Activated CD8-positive, alpha-beta memory T cell treated with anti-CD3 and anti-CD28 coated beads for 1 hour (primary cell): Measurements from ENCODE around the gene SAFB.
A peak's percentile ranks its signal among the peaks of the same experiment; 100 is the strongest.

Source experiments
- DNase-seq, 2 donors: peaks; one replicate each; pipeline ENCODE4 v3.0.0-alpha.2; 2020; ENCODE audit warnings: low read depth in 1 of 2; ENCODE audit errors: extremely low read depth in 1 of 2

SAFB gene

DNA sequence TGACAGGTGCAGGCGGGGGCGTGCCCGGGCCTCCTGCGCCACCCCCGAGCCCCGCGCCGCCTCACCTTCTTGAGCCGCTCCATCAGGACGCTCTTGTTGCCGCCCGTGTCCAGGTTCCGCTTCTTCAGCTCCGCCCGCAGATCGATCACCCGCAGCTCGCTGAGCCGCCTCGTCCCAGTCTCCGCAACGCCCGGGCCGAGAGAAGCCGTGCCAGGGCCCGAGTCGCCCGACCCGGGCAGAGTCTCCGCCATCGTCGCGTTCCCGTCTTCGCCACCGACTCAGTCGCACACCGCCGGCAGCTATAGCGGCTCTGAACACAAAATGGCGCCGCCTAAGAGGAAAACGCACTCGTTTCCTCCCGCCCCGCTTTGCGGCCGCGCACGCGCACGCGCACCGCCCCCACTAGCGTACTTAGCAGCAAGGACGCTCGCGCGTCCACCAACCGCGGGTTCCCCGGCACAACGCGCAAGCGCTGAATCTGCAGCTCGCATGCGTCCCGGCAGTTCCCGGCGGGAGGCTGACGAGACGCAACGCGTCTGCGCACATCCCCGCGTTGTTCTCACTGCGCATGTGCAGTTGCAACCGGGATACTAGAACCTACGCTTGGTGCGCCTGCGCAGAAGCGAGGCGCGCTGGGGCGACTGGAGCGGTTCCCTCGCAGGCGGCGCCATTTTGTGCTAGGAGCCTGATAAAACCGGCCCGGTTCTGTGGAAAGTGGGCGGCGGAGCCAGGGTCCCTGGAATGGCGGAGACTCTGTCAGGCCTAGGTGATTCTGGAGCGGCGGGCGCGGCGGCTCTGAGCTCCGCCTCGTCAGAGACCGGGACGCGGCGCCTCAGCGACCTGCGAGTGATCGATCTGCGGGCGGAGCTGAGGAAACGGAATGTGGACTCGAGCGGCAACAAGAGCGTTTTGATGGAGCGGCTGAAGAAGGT, at the start of gene SAFB, which contains the start of gene SAFB2:
Gene SAFB, plus strand, starts transcription at position 619 of the 932 bp plus-strand sequence. Its CDS starts 123 bp downstream, at position 742.
Gene SAFB2, minus strand, starts transcription at position 312 of the 932 bp plus-strand sequence. Its CDS starts 61 bp downstream, at position 251.
- peak; percentile 99 for DNase-seq

DNA sequence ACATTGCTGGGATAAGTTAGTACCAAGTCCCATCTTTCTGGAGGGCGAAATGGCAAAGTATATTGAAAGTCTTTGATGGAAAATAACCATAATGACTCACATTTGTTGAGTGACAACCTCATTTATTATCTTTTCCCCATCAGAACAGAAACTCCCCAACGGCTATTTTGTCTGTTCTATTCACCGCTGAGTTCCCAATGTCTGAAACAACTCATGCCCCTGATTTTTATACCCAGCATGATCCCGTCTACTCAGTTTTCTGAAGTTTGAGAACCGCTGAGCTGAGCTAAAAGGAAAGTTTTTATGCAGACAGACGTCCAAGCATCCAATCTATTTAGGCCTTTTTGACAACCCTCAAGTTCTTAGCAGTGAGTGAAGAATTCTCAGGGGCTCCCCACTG, 47.3 kb upstream of the SAFB start:
- DNase-seq, result no peak

DNA sequence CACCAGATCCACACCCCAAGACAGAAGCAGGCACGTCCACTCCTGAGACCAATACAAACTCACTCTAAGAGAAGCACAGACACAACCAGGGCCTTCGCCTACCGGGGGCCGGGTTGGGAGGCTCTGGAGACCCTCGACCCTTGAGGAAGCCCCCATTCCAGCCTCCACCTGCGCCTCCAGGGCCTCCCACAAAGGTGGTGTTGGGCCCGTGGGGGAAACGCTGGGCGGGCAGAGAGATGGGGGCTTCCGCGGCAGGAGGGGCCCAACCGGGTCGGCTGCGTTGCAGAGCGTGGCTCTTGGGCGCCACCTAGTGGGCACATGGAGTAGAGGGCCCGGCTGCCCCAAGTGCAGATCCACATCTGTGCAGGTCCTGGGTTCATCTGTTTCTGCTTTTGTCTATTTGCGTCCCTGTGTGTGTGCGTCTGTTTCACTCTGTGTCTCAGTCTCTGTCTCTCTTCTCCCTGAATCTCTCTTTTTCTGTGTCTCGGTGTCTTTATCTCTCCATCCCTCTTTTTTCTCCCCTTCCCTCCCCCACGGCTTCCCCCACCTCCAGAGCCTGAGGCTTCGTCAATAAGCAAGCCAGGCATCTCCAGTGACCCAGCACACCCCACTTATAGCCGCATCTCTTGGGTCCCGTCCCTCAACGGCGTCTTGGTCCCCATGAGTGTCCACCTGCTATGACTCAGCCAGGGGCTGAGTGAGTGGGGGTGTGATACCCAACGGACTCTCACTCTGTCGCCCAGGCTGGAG, 44.6 kb upstream of the SAFB start:
- peak; percentile 18 to 61 for DNase-seq

DNA sequence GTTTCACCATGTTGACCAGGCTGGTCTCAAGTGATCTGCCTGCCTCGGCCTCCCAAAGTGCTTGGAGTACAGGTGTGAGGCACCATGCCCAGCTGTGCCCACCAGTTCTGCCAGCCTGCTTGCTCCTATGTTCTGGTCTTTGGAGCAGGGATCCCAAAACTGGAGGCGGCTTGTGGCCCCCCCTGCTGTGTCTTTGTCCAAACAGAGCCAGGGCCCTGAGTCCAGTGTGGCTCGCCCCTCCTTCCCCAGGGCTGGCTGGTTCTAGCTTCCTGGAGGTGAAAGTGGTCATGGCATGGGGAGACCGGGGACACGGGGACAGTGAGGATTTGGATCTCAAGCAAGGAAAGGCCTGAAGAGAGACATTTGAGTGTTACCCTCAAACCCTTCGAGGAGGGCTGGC, 43.6 kb upstream of the SAFB start:
- no peak for DNase-seq

- no peak for DNase-seq
Measured at GRCh38 chr19:5579697-5580096, 43.2 kb upstream of the SAFB start.

- DNase-seq, result no peak
Measured at GRCh38 chr19:5580161-5580571, 42.7 kb upstream of the SAFB start.

GRCh38 chr19:5585461-5586299, 37.2 kb upstream of the SAFB start:
- DNase-seq, result peak in 1 of 2 donors; percentile 7

- no peak for DNase-seq
Measured at GRCh38 chr19:5586300-5587070, 36.4 kb upstream of the SAFB start.

DNA sequence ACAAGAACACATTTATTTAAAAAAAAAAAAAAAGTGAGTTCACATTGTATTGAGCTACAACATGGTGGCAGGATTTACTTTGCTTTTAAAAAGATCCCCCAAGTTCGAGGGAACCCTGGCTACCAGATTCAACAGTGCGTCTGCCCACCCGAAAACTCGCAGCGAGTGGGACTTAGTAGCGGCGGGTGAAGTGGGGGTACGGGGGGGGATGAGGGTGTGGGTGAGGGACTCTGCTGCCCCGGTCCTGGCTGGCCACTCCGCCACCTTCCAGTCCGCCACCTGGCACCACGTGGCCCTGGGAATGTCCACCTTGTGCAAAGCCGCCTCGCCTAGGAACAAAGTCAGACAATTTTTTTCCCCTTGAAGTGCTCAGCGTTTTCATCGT, 35.8 kb upstream of the SAFB start:
- DNase-seq, result no peak

GRCh38 chr19:5587661-5588060, 35.2 kb upstream of the SAFB start:
- DNase-seq, result no peak

DNA sequence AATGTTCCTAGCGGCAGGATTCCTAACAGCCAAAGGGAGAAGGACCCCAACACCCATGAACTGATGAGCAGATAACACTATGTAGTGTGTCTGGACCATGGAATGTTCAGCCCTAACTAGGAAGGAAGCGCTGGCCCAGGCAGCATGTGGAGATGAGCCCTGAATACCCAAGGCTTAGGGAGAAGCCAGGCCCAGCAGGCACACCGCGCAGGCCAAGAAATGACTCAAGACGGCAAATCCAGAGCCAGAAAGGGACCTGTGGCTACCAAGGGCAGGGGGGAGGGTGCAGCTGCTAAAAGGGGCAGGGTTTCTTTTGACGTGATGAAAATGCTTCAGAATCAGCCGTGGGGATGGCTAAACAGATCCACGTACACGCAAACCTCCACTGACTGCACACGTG, 34.4 kb upstream of the SAFB start:
- no peak for DNase-seq

GRCh38 chr19:5588906-5589676, 33.8 kb upstream of the SAFB start:
- DNase-seq, result no peak

DNA sequence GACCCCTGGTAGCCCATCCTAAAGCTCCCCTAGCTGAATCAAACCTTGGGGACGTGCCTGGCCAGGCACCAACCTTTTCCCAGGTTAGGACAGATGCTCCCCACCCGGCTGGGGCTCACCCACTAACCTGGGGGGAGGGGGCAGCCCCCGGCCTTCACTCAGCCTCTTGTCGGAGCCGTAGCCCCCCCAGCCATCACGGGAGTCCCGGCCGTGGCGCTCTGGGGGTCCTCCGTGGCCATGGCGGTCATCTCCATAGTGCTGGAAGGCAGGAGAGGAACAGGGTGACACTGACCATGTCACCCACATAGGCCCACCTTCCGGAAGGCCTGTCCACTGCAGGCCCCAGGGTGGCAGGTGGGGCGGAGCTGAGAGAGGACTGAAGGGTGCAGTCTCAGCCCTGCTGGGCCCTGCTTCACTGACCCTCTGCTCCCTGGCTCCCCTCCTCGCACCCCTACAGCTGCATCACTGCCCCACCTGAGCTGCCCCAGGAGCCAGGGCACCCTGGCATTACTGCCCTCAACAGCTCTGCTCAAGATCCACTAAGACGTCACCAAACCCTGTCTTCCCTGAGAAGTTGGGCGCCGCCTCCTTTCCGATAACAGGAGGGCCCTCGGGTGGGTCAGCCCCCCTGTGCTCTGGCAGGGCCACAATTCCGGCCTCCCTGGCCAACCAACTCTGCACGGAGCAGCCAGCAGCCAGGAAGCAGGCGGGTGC, 32.6 kb upstream of the SAFB start:
- no peak for DNase-seq

DNA sequence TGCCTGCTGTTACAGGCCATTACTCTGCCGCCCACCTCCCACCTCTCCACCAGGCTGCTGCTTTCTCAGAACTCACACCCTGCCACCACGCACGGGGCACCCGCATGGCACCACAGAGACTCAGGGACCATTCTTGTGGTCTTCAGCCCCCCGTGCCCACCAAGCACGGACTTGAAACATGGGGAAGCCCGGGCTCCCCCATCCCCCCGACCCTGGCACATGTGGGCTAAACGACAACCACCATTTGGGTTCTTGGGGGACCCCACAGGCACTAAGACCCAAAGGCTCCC, 32.1 kb upstream of the SAFB start:
- no peak for DNase-seq

DNA sequence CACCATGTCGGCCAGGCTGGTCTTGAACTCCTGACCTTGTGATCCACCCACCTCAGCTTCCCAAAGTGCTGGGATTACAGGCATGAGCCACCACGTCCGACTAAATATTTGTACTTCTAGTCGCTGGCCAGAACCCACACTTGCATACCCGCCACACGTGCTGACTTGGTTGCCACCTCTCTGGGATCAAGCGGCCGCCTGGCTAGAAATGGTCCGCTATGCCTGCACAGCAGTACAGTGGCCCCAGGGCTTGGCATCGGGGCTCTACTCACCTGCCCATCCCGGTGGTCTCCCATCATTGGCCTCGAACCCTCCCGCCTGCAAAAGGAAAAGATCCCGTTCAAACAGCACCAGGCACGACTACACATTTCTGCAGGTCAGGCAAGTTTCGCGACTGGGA, 31.4 kb upstream of the SAFB start:
- no peak for DNase-seq

DNA sequence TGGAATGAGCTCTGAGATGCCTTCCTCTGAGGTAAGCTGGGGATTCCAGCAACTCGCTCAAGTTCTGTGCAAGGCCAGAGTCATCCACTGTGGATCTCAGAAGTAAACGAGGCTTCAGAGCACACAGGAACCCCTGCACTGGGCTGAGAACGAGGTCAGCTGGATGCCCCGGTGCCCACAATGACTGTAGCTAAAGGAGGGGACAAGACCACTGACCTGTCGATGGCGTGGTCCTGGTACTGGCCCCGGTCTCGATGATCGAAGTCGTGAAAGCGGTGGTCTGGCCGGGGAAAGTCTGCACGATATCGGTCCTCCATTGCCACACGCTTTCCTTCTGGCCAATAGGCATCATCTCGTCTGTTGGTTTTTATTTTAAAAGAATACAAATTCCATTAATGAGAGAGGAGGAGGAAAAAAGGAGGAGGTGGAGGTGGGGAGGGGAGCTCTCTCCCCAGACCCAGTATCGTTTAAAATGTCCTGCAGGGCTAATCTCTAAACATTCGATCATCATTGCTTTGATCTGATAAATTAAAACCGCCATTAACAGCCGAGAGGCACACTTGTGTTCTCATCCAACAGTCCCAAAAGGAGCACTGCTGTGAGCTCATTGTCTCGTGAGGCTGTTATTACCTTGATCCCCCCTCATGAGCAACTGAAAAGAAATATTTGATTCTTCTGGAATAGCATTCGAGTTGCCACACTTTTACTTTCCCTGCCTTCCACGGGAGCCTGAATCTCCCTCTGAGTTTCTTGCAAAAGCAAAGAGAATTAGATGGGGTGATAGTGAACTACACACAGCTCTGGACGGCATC, 30.1 kb upstream of the SAFB start:
- no peak for DNase-seq

GRCh38 chr19:5593343-5594255, 29.3 kb upstream of the SAFB start:
- no peak for DNase-seq
